GM23338 (cell line): ENCODE results near the gene IMPA2. TPM values are rescaled to one million over a fixed set of nuclear protein-coding genes. Genes with fewer than 3 reads are reported as not detected.

Experiments
- ATAC-seq: fragments of 200-7000 bp; cut with Tn5 transposase; 3 replicates; pipeline ENCODE4 v1.9.1; 2020
- DNase-seq: peaks from one replicate; pipeline ENCODE4 v3.0.0-alpha.2; 2015; ENCODE audit warnings: low spot score
- H2AFZ ChIP-seq: fragments of 200-600 bp; sonication (generic); 2 replicates; pipeline ENCODE4 v1.8.0; 2016; ENCODE audit warnings: antibody characterized with exemption, mild to moderate bottlenecking, moderate library complexity
- H3F3A ChIP-seq: fragments of 200-600 bp; sonication (generic); replicated peaks from 2 replicates; pipeline ENCODE4 v1.8.0; 2017; ENCODE audit warnings: antibody characterized with exemption, mixed run types, low read depth
- H3K27ac ChIP-seq: fragments of 200-600 bp; sonication (generic); 2 replicates; pipeline ENCODE4 v1.6.1; 2016; ENCODE audit warnings: low read depth
- H3K27me3 ChIP-seq: fragments of 200-600 bp; sonication (generic); 2 replicates; pipeline ENCODE4 v1.8.0; 2016; ENCODE audit warnings: mild to moderate bottlenecking, mixed run types, moderate library complexity; ENCODE audit not compliant: insufficient read depth
- H3K36me3 ChIP-seq: fragments of 200-600 bp; sonication (generic); 2 replicates; pipeline ENCODE4 v1.8.0; 2016; ENCODE audit warnings: mild to moderate bottlenecking; ENCODE audit not compliant: insufficient read depth
- H3K4me1 ChIP-seq: fragments of 200-600 bp; sonication (generic); 2 replicates; pipeline ENCODE4 v1.8.0; 2016; ENCODE audit warnings: mild to moderate bottlenecking, moderate library complexity; ENCODE audit not compliant: insufficient read depth
- H3K4me2 ChIP-seq: fragments of 200-600 bp; sonication (generic); 2 replicates; pipeline ENCODE4 v1.7.1; 2017; ENCODE audit warnings: mixed run types
- H3K4me3 ChIP-seq: fragments of 200-600 bp; sonication (generic); 2 replicates; pipeline ENCODE4 v1.6.1; 2016; ENCODE audit warnings: mixed run types
- H3K79me2 ChIP-seq: fragments of 200-600 bp; sonication (generic); replicated peaks from 2 replicates; pipeline ENCODE4 v1.8.0; 2017; ENCODE audit warnings: mild to moderate bottlenecking; ENCODE audit not compliant: insufficient read depth
- H3K9me2 ChIP-seq: fragments of 200-600 bp; sonication (generic); 2 replicates; pipeline ENCODE4 v1.8.0; 2017; ENCODE audit not compliant: insufficient read depth
- H4K20me1 ChIP-seq: fragments of 200-600 bp; sonication (generic); replicated peaks from 2 replicates; pipeline ENCODE4 v1.8.0; 2017; ENCODE audit warnings: mild to moderate bottlenecking; ENCODE audit not compliant: insufficient read depth
- H3K27ac Mint-ChIP-seq: 2 replicates; pipeline ENCODE4 v1.8.0; 2020; ENCODE audit warnings: inconsistent platforms, mild to moderate bottlenecking, moderate library complexity, mixed read lengths
- H3K27me3 Mint-ChIP-seq: 3 replicates; pipeline ENCODE4 v1.8.0; 2022; ENCODE audit warnings: low read depth, mild to moderate bottlenecking, moderate library complexity, mixed read lengths, inconsistent platforms; ENCODE audit not compliant: insufficient read depth, poor library complexity
- H3K36me3 Mint-ChIP-seq: 3 replicates; pipeline ENCODE4 v1.8.0; 2021; ENCODE audit warnings: low read depth, mild to moderate bottlenecking, inconsistent platforms, moderate library complexity, mixed read lengths
- H3K4me1 Mint-ChIP-seq: 3 replicates; pipeline ENCODE4 v1.8.0; 2020; ENCODE audit warnings: mild to moderate bottlenecking, inconsistent platforms, mixed read lengths
- H3K4me3 Mint-ChIP-seq: 3 replicates; pipeline ENCODE4 v1.8.0; 2021; ENCODE audit warnings: moderate library complexity, mild to moderate bottlenecking, inconsistent platforms, mixed read lengths
- H3K9me3 Mint-ChIP-seq: 3 replicates; pipeline ENCODE4 v1.8.0; 2020; ENCODE audit warnings: moderate library complexity, mild to moderate bottlenecking, inconsistent platforms, mixed read lengths
- CREB1 ChIP-seq: fragments of 250-450 bp; sonication (Bioruptor Pico); IDR thresholded peaks from 2 replicates; pipeline ENCODE4 v1.5.0; 2020; ENCODE audit warnings: low read depth, mild to moderate bottlenecking, moderate library complexity
- CTCF ChIP-seq, 2 experiments: fragments of 200-600 bp in 1 of 2; sonication (generic) in 1 of 2; conservative IDR thresholded peaks; 2 replicates each; pipeline versions ENCODE4 v1.5.1 to v1.6.1; 2016 to 2017; ENCODE audit warnings: antibody characterized with exemption in 2 of 2, low read depth in 2 of 2, mild to moderate bottlenecking in 2 of 2, moderate library complexity in 1 of 2
- ETS1 ChIP-seq: IDR thresholded peaks from 2 replicates; pipeline ENCODE4 v1.6.1; 2016; ENCODE audit warnings: antibody characterized with exemption
- EZH2 ChIP-seq: fragments of 200-600 bp; sonication (generic); IDR thresholded peaks from one replicate; pipeline ENCODE4 v1.8.0; 2017; ENCODE audit warnings: antibody characterized with exemption, mild to moderate bottlenecking, low read depth; ENCODE audit not compliant: unreplicated experiment
- EZH2phosphoT487 ChIP-seq: fragments of 200-600 bp; sonication (generic); IDR thresholded peaks from one replicate; pipeline ENCODE4 v1.8.1; 2018; ENCODE audit warnings: antibody characterized with exemption; ENCODE audit not compliant: unreplicated experiment
- JUNB ChIP-seq: IDR thresholded peaks from one replicate; pipeline ENCODE4 v1.6.1; 2016; ENCODE audit warnings: antibody characterized with exemption; ENCODE audit not compliant: unreplicated experiment
- NANOG ChIP-seq: IDR thresholded peaks from 2 replicates; pipeline ENCODE4 v1.6.1; 2016; ENCODE audit warnings: antibody characterized with exemption, borderline replicate concordance
- POLR2AphosphoS5 ChIP-seq: IDR thresholded peaks from 2 replicates; pipeline ENCODE4 v1.6.1; 2016; ENCODE audit warnings: antibody characterized with exemption, low read depth
- REST ChIP-seq: IDR thresholded peaks from one replicate; pipeline ENCODE4 v1.6.1; 2018; ENCODE audit warnings: antibody characterized with exemption; ENCODE audit not compliant: unreplicated experiment
- STAT1 ChIP-seq: IDR thresholded peaks from one replicate; pipeline ENCODE4 v1.6.1; 2016; ENCODE audit warnings: antibody characterized with exemption; ENCODE audit not compliant: unreplicated experiment
- ZNF114 ChIP-seq: fragments of 250-450 bp; sonication (Bioruptor Pico); IDR thresholded peaks from 2 replicates; pipeline ENCODE4 v1.5.0; 2020; ENCODE audit warnings: mild to moderate bottlenecking, moderate library complexity
- ZNF331 ChIP-seq: fragments of 250-450 bp; sonication (Bioruptor Pico); IDR thresholded peaks from 2 replicates; pipeline ENCODE4 v1.5.0; 2020; ENCODE audit warnings: low read depth, mild to moderate bottlenecking, moderate library complexity
- ZNF462 ChIP-seq: fragments of 250-450 bp; sonication (Bioruptor Pico); IDR thresholded peaks from 2 replicates; pipeline ENCODE4 v1.5.0; 2020; ENCODE audit warnings: mild to moderate bottlenecking, moderate library complexity
- polyA plus RNA-seq: library from polyadenylated mRNA; unstranded; fragments of >200 nt; fragmentation: Nextera tagmentation; extraction: Ambion mirVana; gene quantifications from 2 replicates; pipeline ENCODE4 v1.2.1, GENCODE V29; 2016
- total RNA-seq: library from RNA; depleted of rRNA; stranded (reverse); fragments of >200 nt; shearing (Covaris generic); gene quantifications from 2 replicates; pipeline ENCODE4 v1.2.3, GENCODE V29; 2014

The IMPA2 gene
- total and polyA plus RNA-seq, 2 experiments from 2014 or later: 50.4 to 122 TPM

GRCh38 chr18:12005538-12006487, 24.5 kb downstream of the IMPA2 start:
- peaks cover 3% of the 10 kb centered on the region; the same call in 2 of the 3 replicates for H3K4me1 Mint-ChIP-seq

More at GRCh38 chr18:12005538-12006487, 24.5 kb downstream of the IMPA2 start:
- Mint-ChIP-seq H3K27me3 (peaks cover 4% of the 10 kb centered on the region), H3K27ac (no peak overlapping the region), H3K4me3 (no peak overlapping the region), H3K36me3 (peaks cover 41% of the 10 kb centered on the region), H3K9me3 (no peaks in the 10 kb centered on the region)
- no peak for DNase-seq
- TF ChIP-seq ZNF462 (CRISPR knock-in tag) (no peak), POLR2AphosphoS5 (no peak), EZH2phosphoT487 (no peak), EZH2 (no peak), ZNF114 (CRISPR knock-in tag) (no peak), ETS1 (no peak), CREB1 (CRISPR knock-in tag) (no peak), REST (no peak), ZNF331 (CRISPR knock-in tag) (no peak), JUNB (no peak), NANOG (no peak), CTCF (conservative IDR thresholded peaks at IDR 0.05; ENCODE audit: low read depth in 2 of 2) (no peak), STAT1 (no peak)
- H2AFZ ChIP-seq: no peak overlapping the region
- no peak for ATAC-seq
- H3K4me2 ChIP-seq: no peak overlapping the region
- no peaks in the 10 kb centered on the region for H3K9me2 ChIP-seq
- H3K36me3 ChIP-seq: peaks cover 4% of the 10 kb centered on the region; the same call in 1 of the 2 replicates
- no peaks in the 10 kb centered on the region for H3K27me3 ChIP-seq
- H3F3A ChIP-seq: no peaks in the 10 kb centered on the region
- H3K27ac ChIP-seq: 0 out of 2 replicates have a peak overlapping the region, but pooled peaks have one; percentile 39
- peaks cover 4% of the 10 kb centered on the region for H4K20me1 ChIP-seq
- peaks cover 5% of the 10 kb centered on the region; the same call in 1 of the 2 replicates for H3K4me1 ChIP-seq
- no peak overlapping the region for H3K4me3 ChIP-seq
- H3K79me2 ChIP-seq: peaks cover 5% of the 10 kb centered on the region
